DND-41 (cell line): ENCODE measurements around the gene ZNF324.

Source experiments
- ATAC-seq: fragments of 200-7000 bp; cut with Tn5 transposase; 3 replicates; pipeline ENCODE4 v1.9.1; 2021; ENCODE audit warnings: low read depth; ENCODE audit not compliant: insufficient read depth
- DNase-seq: peaks from one replicate; pipeline ENCODE4 v3.0.0-alpha.2; 2020
- H2AFZ ChIP-seq: 2 replicates; pipeline ENCODE4 v1.6.0; 2012; ENCODE audit warnings: low read depth, low read length
- H3K27ac ChIP-seq: 2 replicates; pipeline ENCODE4 v1.5.1; 2012; ENCODE audit warnings: low read length, inconsistent platforms
- H3K27me3 ChIP-seq: fragments of 200-600 bp; sonication (generic); 2 replicates; pipeline ENCODE4 v1.6.0; 2012; ENCODE audit warnings: low read length, mild to moderate bottlenecking, inconsistent platforms; ENCODE audit not compliant: insufficient read depth, poor library complexity
- H3K36me3 ChIP-seq: 2 replicates; pipeline ENCODE4 v1.5.1; 2012; ENCODE audit warnings: low read length, inconsistent platforms; ENCODE audit not compliant: insufficient read depth
- H3K4me1 ChIP-seq: 2 replicates; pipeline ENCODE4 v1.5.1; 2012; ENCODE audit warnings: mild to moderate bottlenecking, low read length; ENCODE audit not compliant: insufficient read depth
- H3K4me2 ChIP-seq: 2 replicates; pipeline ENCODE4 v1.6.0; 2012; ENCODE audit warnings: mild to moderate bottlenecking, moderate library complexity, low read length, inconsistent platforms; ENCODE audit not compliant: insufficient read depth
- H3K4me3 ChIP-seq, 2 experiments: fragments of 200-600 bp in 1 of 2; shearing (Covaris generic) in 1 of 2; 2 replicates each; pipeline ENCODE4 v1.5.1; 2012 to 2016; ENCODE audit warnings: inconsistent platforms in 2 of 2, low read length in 2 of 2, mild to moderate bottlenecking in 2 of 2, low read depth in 1 of 2, moderate library complexity in 1 of 2
- H3K79me2 ChIP-seq: 2 replicates; pipeline ENCODE4 v1.6.0; 2012; ENCODE audit warnings: low read length, inconsistent platforms; ENCODE audit not compliant: insufficient read depth
- H3K9ac ChIP-seq: 2 replicates; pipeline ENCODE4 v1.6.0; 2012; ENCODE audit warnings: low read depth, mild to moderate bottlenecking, inconsistent platforms, low read length, moderate library complexity
- H3K9me3 ChIP-seq: 2 replicates; pipeline ENCODE4 v1.5.1; 2012; ENCODE audit warnings: low read length, moderate library complexity, mild to moderate bottlenecking, inconsistent platforms; ENCODE audit not compliant: insufficient read depth, severe bottlenecking
- H4K20me1 ChIP-seq: 2 replicates; pipeline ENCODE4 v1.6.0; 2012; ENCODE audit warnings: low read length; ENCODE audit not compliant: insufficient read depth
- EZH2 ChIP-seq: IDR thresholded peaks from 3 replicates; pipeline ENCODE4 v1.6.1; 2012; ENCODE audit warnings: borderline replicate concordance, low read depth, mild to moderate bottlenecking, moderate library complexity, low read length, inconsistent platforms; ENCODE audit not compliant: severe bottlenecking
- TF ChIP-seq, protein P1 (sequence below): IDR thresholded peaks from 2 replicates; pipeline ENCODE4 v1.5.1; 2012; ENCODE audit warnings: borderline replicate concordance, low read length, moderate library complexity, mild to moderate bottlenecking; ENCODE audit not compliant: poor library complexity, severe bottlenecking; ENCODE audit errors: extremely low read depth

The ZNF324 gene

DNA sequence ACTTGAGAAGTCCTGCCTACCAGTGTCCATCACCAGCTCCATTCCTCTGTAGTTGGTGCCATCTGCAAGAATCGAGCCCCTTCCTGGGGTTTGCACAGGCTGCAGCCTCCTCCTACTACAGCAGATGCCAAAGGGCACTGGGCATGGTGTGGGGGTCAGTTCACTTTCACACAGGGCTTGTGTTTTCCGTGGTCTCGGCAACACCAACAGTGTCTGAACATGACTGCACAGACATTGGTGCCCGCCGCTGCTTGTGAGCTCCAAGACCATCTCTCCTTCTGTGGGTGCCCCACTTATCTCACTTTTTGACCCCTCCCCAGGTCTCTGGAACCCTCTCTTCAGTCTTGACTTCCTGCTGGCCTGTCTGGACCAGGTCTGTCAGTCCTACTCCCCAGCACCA lies 24.5 kb downstream of the ZNF324 start:
- H3K79me2 ChIP-seq: no peaks in the 10 kb centered on the region; the same call in 1 of the 2 replicates
- no peaks in the 10 kb centered on the region for H3K9me3 ChIP-seq
- no peak overlapping the region for H3K27ac ChIP-seq
- TF ChIP-seq, protein P1, sequence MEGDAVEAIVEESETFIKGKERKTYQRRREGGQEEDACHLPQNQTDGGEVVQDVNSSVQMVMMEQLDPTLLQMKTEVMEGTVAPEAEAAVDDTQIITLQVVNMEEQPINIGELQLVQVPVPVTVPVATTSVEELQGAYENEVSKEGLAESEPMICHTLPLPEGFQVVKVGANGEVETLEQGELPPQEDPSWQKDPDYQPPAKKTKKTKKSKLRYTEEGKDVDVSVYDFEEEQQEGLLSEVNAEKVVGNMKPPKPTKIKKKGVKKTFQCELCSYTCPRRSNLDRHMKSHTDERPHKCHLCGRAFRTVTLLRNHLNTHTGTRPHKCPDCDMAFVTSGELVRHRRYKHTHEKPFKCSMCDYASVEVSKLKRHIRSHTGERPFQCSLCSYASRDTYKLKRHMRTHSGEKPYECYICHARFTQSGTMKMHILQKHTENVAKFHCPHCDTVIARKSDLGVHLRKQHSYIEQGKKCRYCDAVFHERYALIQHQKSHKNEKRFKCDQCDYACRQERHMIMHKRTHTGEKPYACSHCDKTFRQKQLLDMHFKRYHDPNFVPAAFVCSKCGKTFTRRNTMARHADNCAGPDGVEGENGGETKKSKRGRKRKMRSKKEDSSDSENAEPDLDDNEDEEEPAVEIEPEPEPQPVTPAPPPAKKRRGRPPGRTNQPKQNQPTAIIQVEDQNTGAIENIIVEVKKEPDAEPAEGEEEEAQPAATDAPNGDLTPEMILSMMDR: no peak
- TF ChIP-seq EZH2: no peak
- H3K4me2 ChIP-seq: no peak overlapping the region
- DNase-seq (no peak), ATAC-seq (no peak)
- no peak overlapping the region for H3K4me3 ChIP-seq
- no peak overlapping the region for H3K9ac ChIP-seq
- no peaks in the 10 kb centered on the region for H3K27me3 ChIP-seq
- no peaks in the 10 kb centered on the region for H4K20me1 ChIP-seq
- no peak overlapping the region for H2AFZ ChIP-seq
- no peaks in the 10 kb centered on the region for H3K4me1 ChIP-seq
- H3K36me3 ChIP-seq: no peaks in the 10 kb centered on the region

- Histone ChIP-seq H2AFZ (no peak overlapping the region), H3K27ac (no peak overlapping the region), H3K79me2 (peaks cover 7% of the 10 kb centered on the region), H3K4me2 (no peak overlapping the region), H3K9ac (no peak overlapping the region), H4K20me1 (no peaks in the 10 kb centered on the region), H3K4me3 (no peak overlapping the region), H3K9me3 (no peaks in the 10 kb centered on the region), H3K27me3 (no peaks in the 10 kb centered on the region), H3K4me1 (peaks cover 6% of the 10 kb centered on the region), H3K36me3 (no peaks in the 10 kb centered on the region)
- ATAC-seq (no peak), DNase-seq (no peak)
- TF ChIP-seq EZH2: no peak
- TF ChIP-seq, protein P1: no peak
These were observed 25.4 kb downstream of the ZNF324 start for GRCh38 chr19:58492265-58492664.

DNA sequence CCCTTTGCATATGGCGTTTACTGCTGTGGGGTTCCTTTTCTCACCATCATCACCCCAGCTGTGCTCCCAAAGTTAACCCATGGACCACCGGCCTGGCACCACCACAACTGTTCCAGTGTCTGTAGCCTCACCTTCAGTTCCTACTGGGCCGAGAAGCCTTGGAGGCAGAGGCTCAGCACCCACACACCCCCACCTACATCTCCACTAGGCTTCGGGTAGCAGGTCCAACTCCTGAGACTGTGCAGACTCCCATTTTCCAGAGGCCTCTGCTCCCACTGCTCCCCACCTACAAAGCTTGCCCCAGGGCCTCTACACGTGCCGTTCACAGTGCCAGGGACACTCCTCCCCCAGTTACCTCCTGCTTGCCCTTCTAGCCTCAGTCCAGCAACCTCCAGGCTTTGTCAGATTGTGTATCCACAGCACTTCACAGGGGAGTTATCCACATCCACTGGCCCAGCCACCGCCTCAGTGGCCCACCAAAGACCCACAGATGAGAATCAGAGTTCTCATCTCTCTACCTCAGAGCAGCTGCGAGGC lies 30.8 kb downstream of the ZNF324 start:
- Histone ChIP-seq H3K36me3 (no peaks in the 10 kb centered on the region), H4K20me1 (no peaks in the 10 kb centered on the region), H3K9me3 (no peaks in the 10 kb centered on the region), H3K27ac (peak overlapping the region; percentile 74), H3K4me1 (peaks cover 38% of the 10 kb centered on the region), H2AFZ (no peak overlapping the region), H3K27me3 (no peaks in the 10 kb centered on the region), H3K9ac (peak overlapping the region; percentile 72), H3K79me2 (peaks cover 22% of the 10 kb centered on the region), H3K4me2 (peak overlapping the region; percentile 98), H3K4me3 (peak overlapping the region in 1 of 2 experiments; percentile 83; a peak in 2 of 4 replicates)
- DNase-seq (no peak), ATAC-seq (no peak)
- TF ChIP-seq, protein P1: no peak
- TF ChIP-seq EZH2: no peak
